CD8-positive, alpha-beta memory T cell (primary cell): ENCODE results near the gene CLDN9. TPM values are rescaled to one million over a fixed set of nuclear protein-coding genes. Genes with fewer than 3 reads are reported as not detected.
A peak's percentile ranks its signal among the peaks of the same experiment; 100 is the strongest.

Experiments used
- CTCF ChIA-PET: fragments of 350-600 bp; sonication (Branson Sonifier 250); formaldehyde crosslinking; loops from one replicate; lab custom pipeline; 2021; ENCODE audit warnings: antibody characterized with exemption; lab: Charles Lee
- POLR2A ChIA-PET: fragments of 350-600 bp; sonication (Branson Sonifier 250); formaldehyde crosslinking; loops from one replicate; lab custom pipeline; 2021; ENCODE audit warnings: antibody characterized with exemption; lab: Charles Lee
- DNase-seq, 5 donors: peaks; one replicate each; pipeline versions ENCODE4 v3.0.0 to v3.0.0-alpha.2; 2020 to 2022; ENCODE audit warnings: mixed read lengths in 1 of 5
- H3K27ac ChIP-seq: one replicate; pipeline ENCODE4 v1.7.0; 2013; ENCODE audit warnings: low read depth, mild to moderate bottlenecking, low read length, moderate library complexity
- H3K27me3 ChIP-seq: 2 replicates; pipeline ENCODE4 v1.7.0; 2013; ENCODE audit warnings: low read length, mild to moderate bottlenecking; ENCODE audit not compliant: insufficient read depth, poor library complexity, severe bottlenecking
- H3K36me3 ChIP-seq: 2 replicates; pipeline ENCODE4 v1.7.0; 2013; ENCODE audit warnings: mild to moderate bottlenecking, low read length, moderate library complexity; ENCODE audit not compliant: insufficient read depth
- H3K4me1 ChIP-seq: 2 replicates; pipeline ENCODE4 v1.7.0; 2013; ENCODE audit warnings: mild to moderate bottlenecking, low read length, moderate library complexity; ENCODE audit not compliant: insufficient read depth
- H3K4me3 ChIP-seq: 2 replicates; pipeline ENCODE4 v1.7.0; 2013; ENCODE audit warnings: mild to moderate bottlenecking, low read length
- H3K9me3 ChIP-seq: 2 replicates; pipeline ENCODE4 v1.7.0; 2013; ENCODE audit warnings: mild to moderate bottlenecking, low read length
- H3K27ac Mint-ChIP-seq, 8 donors: one replicate each; pipeline ENCODE4 v1.8.0; 2020 to 2021; ENCODE audit warnings: mixed read lengths in 8 of 8, mild to moderate bottlenecking in 6 of 8, inconsistent platforms in 3 of 8, moderate library complexity in 3 of 8
- H3K27me3 Mint-ChIP-seq, 2 donors: one replicate each; pipeline ENCODE4 v1.8.0; 2020 to 2021; ENCODE audit warnings: mixed read lengths in 2 of 2, mild to moderate bottlenecking in 1 of 2, moderate library complexity in 1 of 2
- H3K36me3 Mint-ChIP-seq, 3 donors: one replicate each; pipeline ENCODE4 v1.8.0; 2020 to 2021; ENCODE audit warnings: mixed read lengths in 3 of 3, inconsistent platforms in 1 of 3, mild to moderate bottlenecking in 1 of 3
- H3K4me1 Mint-ChIP-seq, 3 donors: one replicate each; pipeline ENCODE4 v1.8.0; 2020 to 2021; ENCODE audit warnings: mixed read lengths in 3 of 3, inconsistent platforms in 1 of 3, mild to moderate bottlenecking in 1 of 3
- H3K4me3 Mint-ChIP-seq, 7 donors: one replicate each; pipeline ENCODE4 v1.8.0; 2020 to 2021; ENCODE audit warnings: mixed read lengths in 7 of 7, mild to moderate bottlenecking in 6 of 7, moderate library complexity in 4 of 7, inconsistent platforms in 2 of 7
- H3K9me3 Mint-ChIP-seq, 5 donors: one replicate each; pipeline ENCODE4 v1.8.0; 2020 to 2022; ENCODE audit warnings: mixed read lengths in 5 of 5, mild to moderate bottlenecking in 3 of 5, moderate library complexity in 2 of 5, inconsistent platforms in 1 of 5
- polyA plus RNA-seq: library from polyadenylated mRNA; unstranded; fragments of 300-500 nt; fragmentation: Illumina TruSeq; gene quantifications from one replicate; pipeline ENCODE4 v1.2.3, GENCODE V29; 2021
- total RNA-seq, 2 experiments: library from RNA; stranded (reverse); gene quantifications; one replicate each; pipeline ENCODE4 v1.2.3, GENCODE V29; 2021

CLDN9 gene
- total and polyA plus RNA-seq, 3 experiments from 2014 or later = not detected

GRCh38 chr16:2976673-2977072 is 36.0 kb upstream of the CLDN9 start:
- Histone ChIP-seq H3K27me3 (no peaks in the 10 kb centered on the region), H3K36me3 (no peaks in the 10 kb centered on the region), H3K9me3 (no peaks in the 10 kb centered on the region), H3K4me3 (no peak overlapping the region), H3K4me1 (peaks cover 8% of the 10 kb centered on the region), H3K27ac (no peak overlapping the region)
- Mint-ChIP-seq H3K9me3 (no peaks in the 10 kb centered on the region), H3K27ac (no peak overlapping the region), H3K36me3 (no peaks in the 10 kb centered on the region), H3K4me3 (peak overlapping the region in 1 of 7 donors; percentile 61), H3K4me1 (peaks cover 3 to 13% (median 7%) of the 10 kb centered on the region in 3 donors), H3K27me3 (peaks cover 0 to 9% of the 10 kb centered on the region in 2 donors)
- CTCF ChIA-PET = no interaction called here
- no peak for DNase-seq
- POLR2A ChIA-PET = no interaction called here

GRCh38 chr16:2977440-2977839 is 35.3 kb upstream of the CLDN9 start:
- POLR2A ChIA-PET = no interaction called here

GRCh38 chr16:2979669-2980226 is 33.0 kb upstream of the CLDN9 start:
- peaks cover 2 to 5% of the 10 kb centered on the region in 2 donors for H3K27me3 Mint-ChIP-seq
- peak overlapping the region; percentile 81 for H3K27ac ChIP-seq
- H3K4me1 Mint-ChIP-seq = peaks cover 4 to 18% (median 12%) of the 10 kb centered on the region in 3 donors
- no peaks in the 10 kb centered on the region for H3K9me3 ChIP-seq
- H3K27me3 ChIP-seq = no peaks in the 10 kb centered on the region
- no peak overlapping the region for H3K27ac Mint-ChIP-seq
- peak overlapping the region; percentile 82 for H3K4me3 ChIP-seq
- H3K4me3 Mint-ChIP-seq = peak overlapping the region in 6 of 7 donors; percentile 36 to 72 (median 60)
- ChIA-PET POLR2A (interaction anchor here (0.6 to 2.1 kb wide), 3 partner anchors 68 to 180 kb away, joined by 4 to 5 read pairs (median 5); partner anchors contain the start of genes FLYWCH1 and FLYWCH2), CTCF (interaction anchor here (1.3 kb wide), 1 partner anchor 48 kb away, joined by 4 read pairs; no protein-coding TSS in a partner anchor)
- H3K36me3 ChIP-seq = no peaks in the 10 kb centered on the region
- no peaks in the 10 kb centered on the region for H3K36me3 Mint-ChIP-seq
- no peaks in the 10 kb centered on the region for H3K9me3 Mint-ChIP-seq
- peaks cover 8% of the 10 kb centered on the region for H3K4me1 ChIP-seq
- DNase-seq = no peak

More at GRCh38 chr16:2977440-2977839, 35.3 kb upstream of the CLDN9 start:
- CTCF ChIA-PET = no interaction called here
- Histone ChIP-seq H3K4me3 (no peak overlapping the region), H3K9me3 (no peaks in the 10 kb centered on the region), H3K27me3 (no peaks in the 10 kb centered on the region), H3K4me1 (peaks cover 8% of the 10 kb centered on the region), H3K27ac (no peak overlapping the region), H3K36me3 (no peaks in the 10 kb centered on the region)
- Mint-ChIP-seq H3K27ac (no peak overlapping the region), H3K4me3 (peak overlapping the region in 1 of 7 donors; percentile 62), H3K9me3 (no peaks in the 10 kb centered on the region), H3K4me1 (peaks cover 4 to 12% (median 12%) of the 10 kb centered on the region in 3 donors), H3K27me3 (peaks cover 0 to 5% of the 10 kb centered on the region in 2 donors), H3K36me3 (no peaks in the 10 kb centered on the region)
- DNase-seq = no peak

GRCh38 chr16:2980227-2981176 is 32.2 kb upstream of the CLDN9 start, which contains the start of gene PKMYT1:
PKMYT1 (minus strand) TSS chr16:2980446; CDS start chr16:2979657, 789 bp downstream.
- no peaks in the 10 kb centered on the region for H3K27me3 ChIP-seq
- Mint-ChIP-seq H3K27me3 (peaks cover 2 to 5% of the 10 kb centered on the region in 2 donors), H3K4me3 (peak within 1 kb of the TSS; percentile 69 to 90 (median 81)), H3K9me3 (no peaks in the 10 kb centered on the region), H3K36me3 (no peaks in the 10 kb centered on the region), H3K27ac (peak within 1 kb of the TSS in 7 of 8 donors; percentile 25 to 87 (median 63)), H3K4me1 (peaks cover 4 to 18% (median 12%) of the 10 kb centered on the region in 3 donors)
- H3K4me1 ChIP-seq = peaks cover 8% of the 10 kb centered on the region
- H3K9me3 ChIP-seq = no peaks in the 10 kb centered on the region
- H3K36me3 ChIP-seq = no peaks in the 10 kb centered on the region
- peak; percentile 92 to 95 (median 95) for DNase-seq
- ChIA-PET POLR2A (interaction anchor here (0.6 to 2.1 kb wide), 7 partner anchors 20 to 1278 kb away, joined by 3 to 6 read pairs (median 4); partner anchors contain the start of genes FLYWCH1 and FLYWCH2), CTCF (interaction anchor here (0.7 to 1.5 kb wide), 8 partner anchors 10 to 149 kb away, joined by 3 to 5 read pairs (median 4); partner anchors contain the start of gene PAQR4)
- peak within 1 kb of the TSS; percentile 81 for H3K27ac ChIP-seq
- H3K4me3 ChIP-seq = peak within 1 kb of the TSS; percentile 82

GRCh38 chr16:2981177-2981898 is 31.4 kb upstream of the CLDN9 start:
- no peak for DNase-seq

GRCh38 chr16:2981899-2982250 is 30.8 kb upstream of the CLDN9 start:
- Mint-ChIP-seq H3K27ac (peak overlapping the region in 6 of 8 donors; percentile 10 to 96 (median 80)), H3K27me3 (peaks cover 3 to 4% of the 10 kb centered on the region in 2 donors), H3K9me3 (no peaks in the 10 kb centered on the region), H3K4me1 (peaks cover 4 to 18% (median 12%) of the 10 kb centered on the region in 3 donors), H3K36me3 (no peaks in the 10 kb centered on the region), H3K4me3 (peak overlapping the region; percentile 61 to 84 (median 77))
- DNase-seq = no peak
- H3K27ac ChIP-seq = peak overlapping the region; percentile 81
- ChIA-PET CTCF (interaction anchor here (0.9 to 1.5 kb wide), 3 partner anchors 13 to 26 kb away, joined by 3 to 5 read pairs (median 4); partner anchors contain the start of gene PAQR4), POLR2A (interaction anchor here (2.1 kb wide), 1 partner anchor 70 kb away, joined by 5 read pairs; the partner anchor contains the start of gene FLYWCH1)
- H3K27me3 ChIP-seq = no peaks in the 10 kb centered on the region
- no peaks in the 10 kb centered on the region for H3K36me3 ChIP-seq
- peaks cover 8% of the 10 kb centered on the region for H3K4me1 ChIP-seq
- no peaks in the 10 kb centered on the region for H3K9me3 ChIP-seq
- no peak overlapping the region for H3K4me3 ChIP-seq

More at GRCh38 chr16:2981177-2981898, 31.4 kb upstream of the CLDN9 start:
- Histone ChIP-seq H3K4me3 (peak overlapping the region; percentile 82), H3K9me3 (no peaks in the 10 kb centered on the region), H3K4me1 (peaks cover 8% of the 10 kb centered on the region), H3K36me3 (no peaks in the 10 kb centered on the region), H3K27me3 (no peaks in the 10 kb centered on the region), H3K27ac (peak overlapping the region; percentile 81)
- Mint-ChIP-seq H3K27me3 (peaks cover 2 to 5% of the 10 kb centered on the region in 2 donors), H3K4me1 (peaks cover 4 to 18% (median 12%) of the 10 kb centered on the region in 3 donors), H3K27ac (peak overlapping the region in 7 of 8 donors; percentile 10 to 96 (median 84)), H3K9me3 (no peaks in the 10 kb centered on the region), H3K36me3 (no peaks in the 10 kb centered on the region), H3K4me3 (peak overlapping the region; percentile 61 to 90 (median 81))
- CTCF ChIA-PET = interaction anchor here (0.7 to 1.5 kb wide), 8 partner anchors 11 to 148 kb away, joined by 3 to 5 read pairs (median 4); partner anchors contain the start of gene PAQR4
- POLR2A ChIA-PET = interaction anchor here (0.6 to 2.1 kb wide), 3 partner anchors 19 to 100 kb away, joined by 3 to 5 read pairs (median 3); partner anchors contain the start of gene FLYWCH1

- H3K4me3 ChIP-seq = no peak overlapping the region
- H3K4me1 ChIP-seq = peaks cover 8% of the 10 kb centered on the region
- DNase-seq = no peak
- Mint-ChIP-seq H3K27me3 (peaks cover 0 to 3% of the 10 kb centered on the region in 2 donors), H3K9me3 (no peaks in the 10 kb centered on the region), H3K27ac (peak overlapping the region in 1 of 8 donors; percentile 25), H3K4me1 (peaks cover 4 to 18% (median 12%) of the 10 kb centered on the region in 3 donors), H3K4me3 (peak overlapping the region in 3 of 7 donors; percentile 77 to 84 (median 77)), H3K36me3 (no peaks in the 10 kb centered on the region)
- H3K27ac ChIP-seq = no peak overlapping the region
- POLR2A ChIA-PET = no interaction called here
- no peaks in the 10 kb centered on the region for H3K9me3 ChIP-seq
- H3K27me3 ChIP-seq = no peaks in the 10 kb centered on the region
- CTCF ChIA-PET = interaction anchor here (0.9 to 1.5 kb wide), 6 partner anchors 10 to 25 kb away, joined by 3 to 5 read pairs (median 4); no protein-coding TSS in a partner anchor
- H3K36me3 ChIP-seq = no peaks in the 10 kb centered on the region
These were observed 30.3 kb upstream of the CLDN9 start for GRCh38 chr16:2982402-2982801.
